SK-N-MC (cell line): ENCODE measurements around the gene SLC25A10.
A peak's percentile ranks its signal among the peaks of the same experiment; 100 is the strongest.

Experiments used
- DNase-seq: peaks from one replicate; pipeline ENCODE4 v3.0.0-alpha.2; 2011; ENCODE audit warnings: low read depth, low spot score
- H3K27ac ChIP-seq: fragments of 200-600 bp; sonication (generic); 2 replicates; pipeline ENCODE4 v1.5.1; 2016; ENCODE audit warnings: mixed run types
- H3K36me3 ChIP-seq: fragments of 200-600 bp; sonication (generic); 2 replicates; pipeline ENCODE4 v1.6.1; 2017; ENCODE audit warnings: antibody characterized with exemption, low read length, mixed read lengths; ENCODE audit not compliant: insufficient read depth
- H3K4me3 ChIP-seq: fragments of 200-600 bp; sonication (generic); 2 replicates; pipeline ENCODE4 v1.5.1; 2016
- H3K9ac ChIP-seq: fragments of 200-600 bp; sonication (generic); 2 replicates; pipeline ENCODE4 v1.8.0; 2017; ENCODE audit warnings: mixed run types, mixed read lengths; ENCODE audit not compliant: insufficient read length
- H3K9me3 ChIP-seq: fragments of 200-600 bp; sonication (generic); 2 replicates; pipeline ENCODE4 v1.6.1; 2017; ENCODE audit warnings: low read depth, mild to moderate bottlenecking, antibody characterized with exemption, low read length, moderate library complexity, mixed read lengths
- EZH2 ChIP-seq: fragments of 200-600 bp; sonication (generic); IDR thresholded peaks from one replicate; pipeline ENCODE4 v1.6.1; 2017; ENCODE audit warnings: antibody characterized with exemption
- FOXP2 ChIP-seq: optimal IDR thresholded peaks from 2 replicates; pipeline ENCODE3; 2011; ENCODE audit warnings: mild to moderate bottlenecking, moderate library complexity; ENCODE audit not compliant: insufficient read depth; ENCODE audit errors: extremely low read length, control extremely low read depth
- POLR2AphosphoS5 ChIP-seq: IDR thresholded peaks from 2 replicates; pipeline ENCODE4 v1.6.1; 2012; ENCODE audit warnings: mild to moderate bottlenecking, low read depth, low read length, borderline replicate concordance

The SLC25A10 gene

GRCh38 chr17:81701288-81702071 lies 10.6 kb upstream of the SLC25A10 start:
- Histone ChIP-seq H3K27ac (peak overlapping the region; percentile 16; the same call in 1 of the 2 replicates), H3K4me3 (peak overlapping the region; percentile 95), H3K9me3 (no peaks in the 10 kb centered on the region), H3K36me3 (peaks cover 64% of the 10 kb centered on the region), H3K9ac (peak overlapping the region; percentile 99)
- no peak for DNase-seq
- TF ChIP-seq EZH2 = no peak
- peak; percentile 62; the same call in 1 of the 2 replicates for TF ChIP-seq POLR2AphosphoS5

DNA sequence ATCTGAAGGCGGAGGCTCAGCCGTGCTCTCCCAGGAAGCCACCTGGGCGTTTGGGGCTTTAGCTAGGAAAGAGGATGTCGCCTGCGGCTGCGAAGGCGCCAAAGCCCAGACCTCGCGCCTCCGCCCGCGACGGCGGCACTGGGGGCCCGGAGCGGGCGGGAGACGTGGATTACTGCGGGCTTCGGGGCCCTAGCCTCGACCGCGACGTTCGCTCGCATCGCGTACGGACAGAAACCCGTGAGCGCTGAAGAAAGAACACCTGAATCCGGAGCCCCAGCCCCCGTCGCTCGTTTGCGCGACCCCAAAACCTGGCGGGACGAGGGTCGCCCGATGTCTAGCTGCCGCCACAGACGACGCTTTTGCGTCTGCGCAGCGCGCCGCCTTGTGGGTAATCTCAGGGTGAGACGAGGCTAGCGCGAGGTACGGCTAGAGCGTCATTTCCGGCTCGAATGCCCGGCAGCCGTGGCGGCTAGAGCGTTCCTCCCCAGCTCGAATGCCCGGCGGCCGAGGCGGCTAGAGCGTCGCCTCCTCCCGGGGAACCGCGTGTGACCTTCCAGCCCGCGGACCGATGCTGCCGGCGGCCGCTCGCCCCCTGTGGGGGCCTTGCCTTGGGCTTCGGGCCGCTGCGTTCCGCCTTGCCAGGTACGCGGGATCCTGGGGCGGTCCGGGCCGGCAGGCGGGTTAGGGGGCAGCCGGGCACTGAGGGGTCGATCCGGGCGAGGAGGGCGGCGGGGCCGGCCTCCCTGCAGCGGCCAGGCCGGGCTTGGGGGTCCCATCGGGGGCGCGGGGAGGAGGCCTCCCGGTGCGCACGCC lies 8.9 kb upstream of the SLC25A10 start, which contains the start of gene MRPL12:
TSS of gene MRPL12 (plus strand) at position 434 of the 813 bp plus-strand sequence. CDS start at position 569, 135 bp downstream.
- no peaks in the 10 kb centered on the region for H3K9me3 ChIP-seq
- peaks cover 65% of the 10 kb centered on the region for H3K36me3 ChIP-seq
- H3K4me3 ChIP-seq = peak within 1 kb of the TSS; percentile 95
- DNase-seq = peak; percentile 39
- peak within 1 kb of the TSS; percentile 99 for H3K9ac ChIP-seq
- TF ChIP-seq POLR2AphosphoS5 (peak; percentile 96), FOXP2 (no peak)
- H3K27ac ChIP-seq = peak within 1 kb of the TSS; percentile 94

- H3K9me3 ChIP-seq = no peaks in the 10 kb centered on the region
- H3K4me3 ChIP-seq = peak overlapping the region; percentile 95
- no peak for DNase-seq
- TF ChIP-seq POLR2AphosphoS5 (no peak), EZH2 (no peak), FOXP2 (no peak)
- H3K9ac ChIP-seq = peak overlapping the region; percentile 99
- H3K36me3 ChIP-seq = peaks cover 60% of the 10 kb centered on the region
- H3K27ac ChIP-seq = peak overlapping the region; percentile 81
Measured at GRCh38 chr17:81703747-81704654, 8.1 kb upstream of the SLC25A10 start.

DNA sequence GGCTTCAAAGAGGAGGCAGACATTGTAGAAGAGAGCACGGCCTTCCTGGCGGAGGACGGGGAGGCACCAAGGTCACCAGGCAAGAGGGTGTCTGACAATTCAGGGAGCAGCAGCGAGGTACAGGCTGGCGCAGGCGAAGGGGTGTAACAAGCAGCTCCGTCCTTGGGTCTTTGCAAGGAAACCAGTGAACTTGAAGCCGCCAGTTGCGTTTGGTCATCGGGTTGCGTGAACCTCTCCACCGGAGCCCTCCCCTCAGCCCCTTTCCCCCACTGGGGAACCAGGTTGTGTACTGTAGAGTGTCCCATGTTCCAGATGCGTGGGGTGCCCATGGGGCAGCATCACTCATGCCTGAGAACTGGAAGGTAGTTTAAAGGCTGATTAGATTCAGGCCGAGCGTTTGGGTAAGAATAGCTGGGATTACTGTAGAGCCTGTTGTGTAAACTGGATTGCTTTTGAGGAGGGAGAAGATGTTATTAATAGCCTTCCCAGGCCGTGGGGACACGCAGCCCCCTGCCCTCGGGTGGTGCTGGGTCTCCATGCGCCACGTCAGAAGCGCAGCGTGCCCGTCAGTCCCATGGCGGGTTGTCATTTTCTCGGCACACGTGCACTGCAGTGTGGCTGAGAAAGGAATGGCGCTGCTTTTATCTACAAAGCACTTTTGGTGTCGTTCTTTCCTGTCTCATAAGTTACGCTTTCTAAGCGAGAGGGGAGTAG lies 6.4 kb upstream of the SLC25A10 start:
- TF ChIP-seq POLR2AphosphoS5 (no peak), EZH2 (no peak), FOXP2 (no peak)
- H3K36me3 ChIP-seq = peaks cover 50% of the 10 kb centered on the region

GRCh38 chr17:81706232-81706611 lies 5.9 kb upstream of the SLC25A10 start:
- H3K9ac ChIP-seq = no peak overlapping the region
- DNase-seq = no peak
- H3K27ac ChIP-seq = no peak overlapping the region
- no peak overlapping the region for H3K4me3 ChIP-seq
- H3K36me3 ChIP-seq = peaks cover 45% of the 10 kb centered on the region
- H3K9me3 ChIP-seq = no peaks in the 10 kb centered on the region
- TF ChIP-seq FOXP2 (no peak), POLR2AphosphoS5 (no peak), EZH2 (no peak)

More for the DNA sequence above, 6.4 kb upstream of the SLC25A10 start:
- H3K9me3 ChIP-seq = no peaks in the 10 kb centered on the region
- peak overlapping the region; percentile 31; the same call in 1 of the 2 replicates for H3K27ac ChIP-seq
- no peak overlapping the region for H3K9ac ChIP-seq
- DNase-seq = no peak
- no peak overlapping the region for H3K4me3 ChIP-seq

GRCh38 chr17:81706757-81707624 lies 5.1 kb upstream of the SLC25A10 start:
- no peak overlapping the region for H3K9ac ChIP-seq
- H3K27ac ChIP-seq = 0 out of 2 replicates have a peak overlapping the region, but pooled peaks have one; percentile 9
- peaks cover 39% of the 10 kb centered on the region for H3K36me3 ChIP-seq
- H3K4me3 ChIP-seq = no peak overlapping the region
- H3K9me3 ChIP-seq = no peaks in the 10 kb centered on the region
- TF ChIP-seq EZH2 = no peak
- TF ChIP-seq FOXP2 = no peak
- no peak for TF ChIP-seq POLR2AphosphoS5
- no peak for DNase-seq
